GM23248 (cell line): ENCODE measurements around the gene TMEM171. TPM values are rescaled to one million over a fixed set of nuclear protein-coding genes. Genes with fewer than 3 reads are reported as not detected.

Experiments used
- DNase-seq: peaks from one replicate; pipeline ENCODE4 v3.0.0-alpha.2; 2015
- H2AFZ ChIP-seq: fragments of 200-600 bp; sonication (generic); 2 replicates; pipeline ENCODE4 v1.6.1; 2016; ENCODE audit warnings: antibody characterized with exemption
- H3F3A ChIP-seq: fragments of 200-600 bp; sonication (generic); 2 replicates; pipeline ENCODE4 v1.6.1; 2016; ENCODE audit warnings: mild to moderate bottlenecking, antibody characterized with exemption, mixed run types; ENCODE audit not compliant: insufficient read depth
- H3K27ac ChIP-seq: fragments of 200-600 bp; sonication (generic); 2 replicates; pipeline ENCODE4 v1.5.1; 2016; ENCODE audit warnings: mild to moderate bottlenecking
- H3K27me3 ChIP-seq: fragments of 200-600 bp; sonication (generic); replicated peaks from 2 replicates; pipeline ENCODE4 v1.6.1; 2016; ENCODE audit warnings: mild to moderate bottlenecking; ENCODE audit not compliant: insufficient read depth
- H3K36me3 ChIP-seq: fragments of 200-600 bp; sonication (generic); 2 replicates; pipeline ENCODE4 v1.6.1; 2016; ENCODE audit warnings: low read depth, mild to moderate bottlenecking
- H3K4me1 ChIP-seq: fragments of 200-600 bp; sonication (generic); 2 replicates; pipeline ENCODE4 v1.6.1; 2016; ENCODE audit warnings: mild to moderate bottlenecking; ENCODE audit not compliant: insufficient read depth
- H3K4me2 ChIP-seq: fragments of 200-600 bp; sonication (generic); one replicate; pipeline ENCODE4 v1.6.1; 2016; ENCODE audit warnings: mild to moderate bottlenecking; ENCODE audit not compliant: unreplicated experiment
- H3K4me3 ChIP-seq: fragments of 200-600 bp; sonication (generic); 2 replicates; pipeline ENCODE4 v1.5.1; 2016; ENCODE audit warnings: mild to moderate bottlenecking
- H3K79me2 ChIP-seq: fragments of 200-600 bp; sonication (generic); 2 replicates; pipeline ENCODE4 v1.6.1; 2016; ENCODE audit warnings: mild to moderate bottlenecking; ENCODE audit not compliant: insufficient read depth
- H3K9ac ChIP-seq: fragments of 200-600 bp; sonication (generic); 2 replicates; pipeline ENCODE4 v1.6.1; 2016; ENCODE audit warnings: mild to moderate bottlenecking
- H3K9me2 ChIP-seq: fragments of 200-600 bp; sonication (generic); 2 replicates; pipeline ENCODE4 v1.6.1; 2016; ENCODE audit warnings: mixed run types, mild to moderate bottlenecking, moderate library complexity; ENCODE audit not compliant: insufficient read depth
- H3K9me3 ChIP-seq: fragments of 200-600 bp; sonication (generic); one replicate; pipeline ENCODE4 v1.6.1; 2017; ENCODE audit warnings: low read depth
- H4K20me1 ChIP-seq: fragments of 200-600 bp; sonication (generic); 2 replicates; pipeline ENCODE4 v1.6.0; 2016; ENCODE audit not compliant: insufficient read depth
- EZH2 ChIP-seq: fragments of 200-600 bp; sonication (generic); IDR thresholded peaks from 2 replicates; pipeline ENCODE4 v1.6.1; 2018; ENCODE audit warnings: antibody characterized with exemption, mild to moderate bottlenecking; ENCODE audit not compliant: insufficient read depth, poor library complexity, severe bottlenecking
- EZH2phosphoT487 ChIP-seq: fragments of 200-600 bp; sonication (generic); IDR thresholded peaks from 2 replicates; pipeline ENCODE4 v1.6.1; 2018; ENCODE audit warnings: antibody characterized with exemption, moderate library complexity, mild to moderate bottlenecking, low read depth; ENCODE audit not compliant: insufficient read depth
- WGBS, 2 experiments: methylation state at CpG; one replicate each; pipeline ENCODE4 v1.1.6; 2015 to 2017; ENCODE audit warnings: low lambda C conversion rate in 2 of 2, low coverage in 1 of 2; ENCODE audit errors: missing lambda C conversion rate in 2 of 2; 5-methylcytosine and 5-hydroxymethylcytosine counted together
- in situ Hi-C: fragments of 300-500 bp; cut with MboI; formaldehyde crosslinking; loops from 2 replicates; pipeline ENCODE4 v1.15.0; 2020
- polyA plus RNA-seq: library from polyadenylated mRNA; unstranded; fragments of >200 nt; fragmentation: Nextera tagmentation; extraction: Ambion mirVana; gene quantifications from 2 replicates; pipeline ENCODE4 v1.2.1, GENCODE V29; 2016
- total RNA-seq: library from RNA; depleted of rRNA; stranded (reverse); fragments of >200 nt; shearing (Covaris generic); gene quantifications from 2 replicates; pipeline ENCODE4 v1.2.3, GENCODE V29; 2014

Gene TMEM171
- total and polyA plus RNA-seq, 2 experiments from 2014 or later = 6.7 to 11.0 TPM

- H3K9me3 ChIP-seq = no peaks in the 10 kb centered on the region
- no peaks in the 10 kb centered on the region for H3K27me3 ChIP-seq
- no peaks in the 10 kb centered on the region for H4K20me1 ChIP-seq
- in situ Hi-C loops = no loop called here
- no peaks in the 10 kb centered on the region for H3K36me3 ChIP-seq
- peaks cover 29% of the 10 kb centered on the region for H3K4me1 ChIP-seq
- H3K4me2 ChIP-seq = no peak overlapping the region
- H3F3A ChIP-seq = peaks cover 53% of the 10 kb centered on the region
- WGBS, 2 experiments = 90 to 92% methylated on average over 3 of the region's 3 CpGs
- no peak overlapping the region for H3K4me3 ChIP-seq
- H3K27ac ChIP-seq = no peak overlapping the region
- no peaks in the 10 kb centered on the region for H3K9me2 ChIP-seq
- TF ChIP-seq EZH2phosphoT487 (no peak), EZH2 (no peak)
- H3K79me2 ChIP-seq = peaks cover 6% of the 10 kb centered on the region; the same call in 1 of the 2 replicates
- DNase-seq = no peak
- H2AFZ ChIP-seq = no peak overlapping the region
- H3K9ac ChIP-seq = no peak overlapping the region
These were observed 3.2 kb upstream of the TMEM171 start for GRCh38 chr5:73117088-73117740.

- Histone ChIP-seq H2AFZ (no peak overlapping the region), H3K4me2 (no peak overlapping the region), H3K4me1 (peaks cover 41% of the 10 kb centered on the region), H3K79me2 (peaks cover 6% of the 10 kb centered on the region; the same call in 1 of the 2 replicates), H3K9me3 (no peaks in the 10 kb centered on the region), H3K27me3 (no peaks in the 10 kb centered on the region), H3K4me3 (no peak overlapping the region), H3K36me3 (no peaks in the 10 kb centered on the region), H3K9me2 (no peaks in the 10 kb centered on the region), H3K9ac (no peak overlapping the region), H4K20me1 (no peaks in the 10 kb centered on the region), H3F3A (peaks cover 62% of the 10 kb centered on the region), H3K27ac (no peak overlapping the region)
- DNase-seq = no peak
- 95 to 96% methylated on average over 5 of the region's 5 CpGs for WGBS, 2 experiments
- TF ChIP-seq EZH2 (no peak), EZH2phosphoT487 (no peak)
- in situ Hi-C loops = no loop called here
These were observed 1.9 kb upstream of the TMEM171 start for GRCh38 chr5:73118391-73118973.

GRCh38 chr5:73119451-73120157 is 771 bp upstream of the TMEM171 start:
- Histone ChIP-seq H3K9ac (peak overlapping the region; percentile 81; the same call in 1 of the 2 replicates), H3K4me3 (peak overlapping the region; percentile 99), H3K9me2 (no peaks in the 10 kb centered on the region), H3K9me3 (no peaks in the 10 kb centered on the region), H3K27ac (no peak overlapping the region), H4K20me1 (no peaks in the 10 kb centered on the region), H3K79me2 (peaks cover 6% of the 10 kb centered on the region; the same call in 1 of the 2 replicates), H3K4me1 (peaks cover 40% of the 10 kb centered on the region), H3F3A (peaks cover 61% of the 10 kb centered on the region), H3K27me3 (no peaks in the 10 kb centered on the region), H3K4me2 (peak overlapping the region; percentile 95), H2AFZ (peak overlapping the region; percentile 90), H3K36me3 (no peaks in the 10 kb centered on the region)
- no peak for TF ChIP-seq EZH2
- no peak for TF ChIP-seq EZH2phosphoT487
- WGBS, 2 experiments = 66% methylated on average over 35 to 36 of the region's 40 CpGs
- in situ Hi-C loops = no loop called here
- DNase-seq = no peak

GRCh38 chr5:73121119-73121463 is 716 bp downstream of the TMEM171 start:
- WGBS, 2 experiments = 42 to 45% methylated on average over 6 of the region's 6 CpGs
- Histone ChIP-seq H3K27me3 (no peaks in the 10 kb centered on the region), H3K9ac (peak overlapping the region; percentile 81), H4K20me1 (no peaks in the 10 kb centered on the region), H3F3A (peaks cover 47% of the 10 kb centered on the region), H3K9me2 (no peaks in the 10 kb centered on the region), H3K27ac (peak overlapping the region; percentile 20; the same call in 1 of the 2 replicates), H3K79me2 (peaks cover 6% of the 10 kb centered on the region; the same call in 1 of the 2 replicates), H3K4me2 (peak overlapping the region; percentile 95), H3K4me3 (peak overlapping the region; percentile 99), H3K36me3 (no peaks in the 10 kb centered on the region), H2AFZ (peak overlapping the region; percentile 90), H3K9me3 (no peaks in the 10 kb centered on the region), H3K4me1 (peaks cover 26% of the 10 kb centered on the region)
- in situ Hi-C loops = no loop called here
- DNase-seq = peak; percentile 53
- TF ChIP-seq EZH2 = no peak
- TF ChIP-seq EZH2phosphoT487 = no peak
